Osteoblast (primary cell): Measurements from ENCODE around the gene PSMC1. TPM values are rescaled to one million over a fixed set of nuclear protein-coding genes. Genes with fewer than 3 reads are reported as not detected.

Experiments
- DNase-seq: peaks from one replicate; pipeline ENCODE4 v3.0.0; 2011; ENCODE audit warnings: low spot score, mixed read lengths; ENCODE audit not compliant: insufficient read length; ENCODE audit errors: missing footprints
- H2AFZ ChIP-seq: 2 replicates; pipeline ENCODE4 v1.6.0; 2011; ENCODE audit warnings: mild to moderate bottlenecking, low read length
- H3K27ac ChIP-seq: 2 replicates; pipeline ENCODE4 v1.5.1; 2011; ENCODE audit warnings: mild to moderate bottlenecking, low read depth, low read length, moderate library complexity
- H3K27me3 ChIP-seq: 2 replicates; pipeline ENCODE4 v1.6.0; 2012; ENCODE audit warnings: mild to moderate bottlenecking, control low read depth, inconsistent platforms, low read length, moderate library complexity; ENCODE audit not compliant: insufficient read depth
- H3K36me3 ChIP-seq: 2 replicates; pipeline ENCODE4 v1.5.1; 2011; ENCODE audit warnings: mild to moderate bottlenecking, low read length, control low read depth, moderate library complexity; ENCODE audit not compliant: insufficient read depth
- H3K4me1 ChIP-seq: 2 replicates; pipeline ENCODE4 v1.5.1; 2011; ENCODE audit warnings: mild to moderate bottlenecking, low read length, control low read depth, moderate library complexity; ENCODE audit not compliant: insufficient read depth
- H3K4me2 ChIP-seq: 2 replicates; pipeline ENCODE4 v1.6.0; 2011; ENCODE audit warnings: mild to moderate bottlenecking, low read length; ENCODE audit not compliant: insufficient read depth
- H3K4me3 ChIP-seq: fragments of 200-600 bp; sonication (generic); 3 replicates; pipeline ENCODE4 v1.5.1; 2012; ENCODE audit warnings: mild to moderate bottlenecking, low read length, inconsistent platforms; ENCODE audit not compliant: insufficient read depth
- H3K79me2 ChIP-seq: 2 replicates; pipeline ENCODE4 v1.6.0; 2012; ENCODE audit warnings: mild to moderate bottlenecking, low read length, control low read depth, inconsistent platforms; ENCODE audit not compliant: insufficient read depth
- H3K9me3 ChIP-seq: 2 replicates; pipeline ENCODE4 v1.5.1; 2011; ENCODE audit warnings: low read depth, low read length, control low read depth
- H4K20me1 ChIP-seq: 2 replicates; pipeline ENCODE4 v1.6.0; 2012; ENCODE audit warnings: mild to moderate bottlenecking, low read length, control low read depth; ENCODE audit not compliant: insufficient read depth
- CTCF ChIP-seq: IDR thresholded peaks from 2 replicates; pipeline ENCODE4 v1.5.1; 2011; ENCODE audit warnings: mild to moderate bottlenecking, low read depth, low read length, moderate library complexity; ENCODE audit errors: extremely low read depth
- total RNA-seq: library from RNA; depleted of rRNA; stranded (reverse); fragments of >200 nt; gene quantifications from 2 replicates; pipeline ENCODE4 v1.2.3, GENCODE V29; 2012

PSMC1 gene
- total RNA-seq, 1 donor, result 94.8 TPM

- no peak for TF ChIP-seq CTCF
- Histone ChIP-seq H3K4me2 (no peak overlapping the region), H3K4me1 (peaks cover 1% of the 10 kb centered on the region), H3K27me3 (no peaks in the 10 kb centered on the region), H3K79me2 (no peaks in the 10 kb centered on the region), H4K20me1 (no peaks in the 10 kb centered on the region), H3K9me3 (no peaks in the 10 kb centered on the region), H3K27ac (no peak overlapping the region), H3K36me3 (peaks cover 46% of the 10 kb centered on the region), H2AFZ (no peak overlapping the region), H3K4me3 (no peak overlapping the region)
- DNase-seq, result no peak
Measured at GRCh38 chr14:90290337-90291011, 34.1 kb downstream of the PSMC1 start.

- Histone ChIP-seq H3K27ac (no peak overlapping the region), H3K79me2 (no peaks in the 10 kb centered on the region), H2AFZ (no peak overlapping the region), H3K4me3 (no peak overlapping the region), H4K20me1 (no peaks in the 10 kb centered on the region), H3K27me3 (no peaks in the 10 kb centered on the region), H3K9me3 (no peaks in the 10 kb centered on the region), H3K36me3 (peaks cover 40% of the 10 kb centered on the region), H3K4me1 (peaks cover 13% of the 10 kb centered on the region), H3K4me2 (no peak overlapping the region)
- DNase-seq, result no peak
- no peak for TF ChIP-seq CTCF
Measured at GRCh38 chr14:90291699-90292098, 35.3 kb downstream of the PSMC1 start.

GRCh38 chr14:90293766-90294730, 37.7 kb downstream of the PSMC1 start:
- no peaks in the 10 kb centered on the region for H4K20me1 ChIP-seq
- H3K4me3 ChIP-seq, result no peak overlapping the region
- no peaks in the 10 kb centered on the region for H3K9me3 ChIP-seq
- DNase-seq, result no peak
- peaks cover 13% of the 10 kb centered on the region for H3K4me1 ChIP-seq
- no peak for TF ChIP-seq CTCF
- H3K27me3 ChIP-seq, result no peaks in the 10 kb centered on the region
- H3K79me2 ChIP-seq, result no peaks in the 10 kb centered on the region
- H2AFZ ChIP-seq, result no peak overlapping the region
- H3K36me3 ChIP-seq, result peaks cover 34% of the 10 kb centered on the region
- no peak overlapping the region for H3K27ac ChIP-seq
- H3K4me2 ChIP-seq, result no peak overlapping the region

GRCh38 chr14:90294872-90295271, 38.5 kb downstream of the PSMC1 start:
- Histone ChIP-seq H3K4me2 (no peak overlapping the region), H3K36me3 (peaks cover 32% of the 10 kb centered on the region), H3K79me2 (no peaks in the 10 kb centered on the region), H2AFZ (no peak overlapping the region), H3K27me3 (no peaks in the 10 kb centered on the region), H3K4me3 (no peak overlapping the region), H4K20me1 (no peaks in the 10 kb centered on the region), H3K4me1 (peaks cover 13% of the 10 kb centered on the region), H3K27ac (no peak overlapping the region), H3K9me3 (no peaks in the 10 kb centered on the region)
- DNase-seq, result no peak
- TF ChIP-seq CTCF, result no peak
